Mesodermal cell (in vitro differentiated cells): Measurements from ENCODE around the gene MAP7D1.

Experiments
- H3K27ac ChIP-seq: 2 replicates; pipeline ENCODE4 v1.7.0; 2013; ENCODE audit warnings: mild to moderate bottlenecking, low read depth, low read length, moderate library complexity; ENCODE audit not compliant: severe bottlenecking
- H3K36me3 ChIP-seq: 2 replicates; pipeline ENCODE4 v1.7.1; 2013; ENCODE audit warnings: mild to moderate bottlenecking, low read length, moderate library complexity; ENCODE audit not compliant: control insufficient read depth, insufficient read depth
- H3K4me1 ChIP-seq: one replicate; pipeline ENCODE4 v1.7.1; 2013; ENCODE audit warnings: mild to moderate bottlenecking, low read length; ENCODE audit not compliant: insufficient read depth, control insufficient read depth, poor library complexity, severe bottlenecking
- H3K4me3 ChIP-seq: 2 replicates; pipeline ENCODE4 v1.7.0; 2013; ENCODE audit warnings: low read length, control low read depth, mild to moderate bottlenecking; ENCODE audit not compliant: insufficient read depth, poor library complexity, severe bottlenecking; ENCODE audit errors: extremely low read depth
- H3K9me3 ChIP-seq: 2 replicates; pipeline ENCODE4 v1.7.1; 2013; ENCODE audit warnings: mild to moderate bottlenecking, low read length, moderate library complexity; ENCODE audit not compliant: control insufficient read depth
- WGBS, 2 experiments: methylation state at CpG; one replicate each; pipeline ENCODE4 v1.1.5; 2013; ENCODE audit warnings: missing lambda C conversion rate in 2 of 2; ENCODE audit not compliant: insufficient coverage in 2 of 2; 5-methylcytosine and 5-hydroxymethylcytosine counted together

MAP7D1 gene

DNA sequence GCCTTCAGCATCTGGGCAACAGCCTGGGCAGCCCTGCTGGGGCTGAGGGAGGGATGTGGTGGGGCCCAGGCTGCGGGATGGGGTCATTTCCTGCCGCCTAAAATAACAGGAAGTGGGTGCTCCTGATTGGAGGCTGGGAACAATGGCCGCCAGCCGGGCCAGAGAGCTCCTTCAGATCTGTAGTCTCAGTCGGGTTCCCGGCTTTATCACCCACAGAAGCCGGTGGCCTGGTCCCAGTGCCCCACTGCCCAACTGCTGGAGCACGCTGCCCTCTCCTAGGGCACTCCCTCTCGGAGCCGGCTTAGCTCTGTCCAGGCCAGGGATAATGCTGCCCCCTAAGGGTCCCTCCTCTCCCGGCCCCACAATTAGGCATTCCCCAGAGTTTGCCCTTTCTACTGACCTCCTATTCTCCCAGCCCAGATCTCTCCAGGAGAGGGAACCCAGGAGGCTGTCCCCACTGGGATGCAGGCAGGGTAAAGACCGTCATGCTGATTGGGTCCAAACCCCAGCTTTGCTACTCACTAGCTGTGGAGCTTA is 5.1 kb downstream of the MAP7D1 start:
- WGBS, 2 experiments = 8 to 11% methylated on average over 7 to 11 of the region's 12 CpGs
- Histone ChIP-seq H3K36me3 (peaks cover 72% of the 10 kb centered on the region), H3K9me3 (no peaks in the 10 kb centered on the region), H3K4me1 (peaks cover 47% of the 10 kb centered on the region), H3K27ac (peak overlapping the region; percentile 84), H3K4me3 (peak overlapping the region; percentile 38)

- H3K4me3 ChIP-seq = peak overlapping the region; percentile 38
- H3K36me3 ChIP-seq = peaks cover 80% of the 10 kb centered on the region
- H3K4me1 ChIP-seq = peaks cover 50% of the 10 kb centered on the region
- H3K27ac ChIP-seq = peak overlapping the region; percentile 84
- WGBS, 2 experiments = 73 to 77% methylated on average over 12 to 13 of the region's 14 CpGs
- H3K9me3 ChIP-seq = no peaks in the 10 kb centered on the region
Measured at GRCh38 chr1:36161641-36162531, 5.9 kb downstream of the MAP7D1 start.

GRCh38 chr1:36162680-36163239 is 6.8 kb downstream of the MAP7D1 start:
- no peak overlapping the region for H3K27ac ChIP-seq
- H3K36me3 ChIP-seq = peaks cover 84% of the 10 kb centered on the region
- 90 to 100% methylated on average over 1 of the region's 1 CpG for WGBS, 2 experiments
- peaks cover 45% of the 10 kb centered on the region for H3K4me1 ChIP-seq
- no peak overlapping the region for H3K4me3 ChIP-seq
- no peaks in the 10 kb centered on the region for H3K9me3 ChIP-seq

DNA sequence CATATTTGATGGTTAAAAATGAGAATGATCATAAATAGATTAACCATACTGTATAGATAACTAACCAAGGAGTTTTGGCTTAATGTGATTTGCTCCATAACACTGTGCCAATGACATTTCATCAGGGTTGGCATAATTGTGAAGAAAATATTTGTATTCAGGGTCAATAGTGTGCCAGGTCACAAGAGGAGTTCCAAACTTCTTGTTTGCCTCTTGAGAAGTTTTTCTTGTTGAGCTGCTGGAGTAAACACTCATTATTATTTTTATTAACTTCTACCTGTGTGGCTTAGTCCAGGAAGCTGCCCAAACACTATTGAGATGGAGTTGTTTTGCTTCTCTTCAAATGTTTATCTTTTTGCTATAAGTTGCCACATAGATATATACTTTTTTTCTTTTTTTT is 7.5 kb downstream of the MAP7D1 start:
- H3K4me3 ChIP-seq = no peak overlapping the region
- H3K9me3 ChIP-seq = no peaks in the 10 kb centered on the region
- peaks cover 82% of the 10 kb centered on the region for H3K36me3 ChIP-seq
- no peak overlapping the region for H3K27ac ChIP-seq
- H3K4me1 ChIP-seq = peaks cover 38% of the 10 kb centered on the region

GRCh38 chr1:36164361-36164760 is 8.4 kb downstream of the MAP7D1 start:
- peaks cover 76% of the 10 kb centered on the region for H3K36me3 ChIP-seq
- H3K4me1 ChIP-seq = peaks cover 33% of the 10 kb centered on the region
- H3K9me3 ChIP-seq = no peaks in the 10 kb centered on the region
- no peak overlapping the region for H3K27ac ChIP-seq
- no peak overlapping the region for H3K4me3 ChIP-seq
- WGBS, 2 experiments = 100% methylated on average over 2 of the region's 2 CpGs

DNA sequence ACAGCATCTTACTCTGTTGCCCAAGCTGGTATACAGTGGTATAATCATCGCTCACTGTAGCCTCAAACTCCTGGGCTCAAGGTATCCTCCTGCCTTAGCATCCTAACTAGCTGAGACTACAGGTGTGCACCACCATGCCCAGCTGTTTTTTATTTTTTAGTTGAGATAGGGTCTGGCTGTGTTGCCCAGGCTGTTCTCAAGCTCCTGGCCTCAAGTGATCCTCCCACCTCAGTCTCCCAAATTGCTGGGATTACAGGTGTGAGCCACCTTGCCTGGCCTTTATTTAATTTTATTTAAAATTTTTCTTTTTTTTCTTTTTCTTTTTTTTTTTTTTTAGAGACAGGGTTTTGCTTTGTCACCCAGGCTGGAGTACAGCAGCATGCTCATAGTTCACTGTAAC is 9.2 kb downstream of the MAP7D1 start:
- Histone ChIP-seq H3K27ac (no peak overlapping the region), H3K4me1 (peaks cover 25% of the 10 kb centered on the region), H3K36me3 (peaks cover 76% of the 10 kb centered on the region), H3K4me3 (no peak overlapping the region), H3K9me3 (no peaks in the 10 kb centered on the region)
- WGBS, 2 experiments = 100% methylated on average over 1 of the region's 1 CpG; no CpG with 5 or more reads in 1 of the 2 experiments

DNA sequence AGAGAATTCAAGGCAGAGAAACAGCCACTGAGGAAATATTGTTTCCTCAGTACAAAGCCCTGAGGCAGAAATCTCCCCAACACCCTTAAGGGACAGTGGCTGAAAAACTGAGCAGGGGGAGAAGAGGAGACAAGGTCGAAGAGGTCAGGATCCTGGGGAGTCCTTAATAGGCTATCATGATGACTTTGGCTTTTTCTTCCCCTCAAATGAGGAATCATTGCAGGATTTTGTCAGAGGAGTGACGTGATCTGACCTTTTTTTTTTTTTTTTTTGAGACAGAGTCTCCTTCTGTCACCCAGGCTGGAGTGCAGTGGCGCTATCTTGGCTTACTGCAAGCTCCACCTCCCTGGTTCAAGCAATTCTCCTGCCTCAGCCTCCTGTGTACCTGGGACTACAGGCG is 10.2 kb downstream of the MAP7D1 start:
- Histone ChIP-seq H3K4me1 (peaks cover 19% of the 10 kb centered on the region), H3K36me3 (peaks cover 82% of the 10 kb centered on the region), H3K27ac (no peak overlapping the region), H3K4me3 (no peak overlapping the region), H3K9me3 (no peaks in the 10 kb centered on the region)
- WGBS, 2 experiments = 73 to 100% methylated on average over 1 to 3 of the region's 4 CpGs

- Histone ChIP-seq H3K27ac (no peak overlapping the region), H3K36me3 (peaks cover 82% of the 10 kb centered on the region), H3K4me3 (no peak overlapping the region), H3K9me3 (no peaks in the 10 kb centered on the region), H3K4me1 (peaks cover 18% of the 10 kb centered on the region)
- 95 to 97% methylated on average over 11 to 14 of the region's 15 CpGs for WGBS, 2 experiments
Measured at GRCh38 chr1:36166938-36167905, 11.3 kb downstream of the MAP7D1 start.

GRCh38 chr1:36168514-36168913 is 12.6 kb downstream of the MAP7D1 start:
- 100% methylated on average over 1 of the region's 3 CpGs for WGBS, 2 experiments
- H3K36me3 ChIP-seq = peaks cover 86% of the 10 kb centered on the region

DNA sequence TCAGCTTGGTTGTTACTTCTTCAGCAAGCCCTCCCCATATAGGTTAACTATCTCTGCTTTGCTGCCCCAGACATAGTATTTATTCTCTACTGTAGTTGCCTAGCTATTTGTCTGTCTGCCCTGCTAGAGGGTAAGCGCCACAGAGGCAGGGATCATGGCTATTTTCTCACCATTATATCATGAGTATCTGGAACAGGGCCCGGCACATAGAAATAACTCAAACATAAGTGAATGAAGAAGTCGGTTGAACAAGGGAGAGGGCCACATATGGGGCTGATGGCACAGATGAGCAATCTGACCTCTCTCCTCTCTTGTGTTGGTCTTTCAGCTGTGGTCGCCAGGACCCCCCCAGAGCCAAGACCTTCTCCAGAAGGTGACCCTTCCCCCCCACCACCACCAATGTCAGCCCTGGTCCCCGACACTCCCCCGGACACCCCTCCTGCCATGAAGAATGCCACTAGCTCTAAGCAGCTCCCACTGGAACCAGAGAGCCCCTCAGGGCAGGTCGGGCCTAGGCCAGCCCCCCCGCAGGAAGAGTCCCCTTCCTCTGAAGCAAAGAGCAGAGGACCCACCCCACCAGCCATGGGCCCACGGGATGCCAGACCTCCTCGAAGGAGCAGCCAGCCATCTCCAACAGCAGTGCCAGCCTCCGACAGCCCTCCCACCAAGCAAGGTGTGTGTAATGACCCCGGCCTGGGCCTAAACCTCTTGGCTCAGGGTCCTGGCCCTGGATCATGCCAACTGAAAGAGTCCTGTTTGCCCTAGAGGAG is 14.9 kb downstream of the MAP7D1 start:
- Histone ChIP-seq H3K9me3 (no peaks in the 10 kb centered on the region), H3K27ac (no peak overlapping the region), H3K4me1 (peaks cover 47% of the 10 kb centered on the region), H3K36me3 (peaks cover 89% of the 10 kb centered on the region), H3K4me3 (no peak overlapping the region)
- 95 to 98% methylated on average over 7 to 9 of the region's 12 CpGs for WGBS, 2 experiments

More at GRCh38 chr1:36168514-36168913, 12.6 kb downstream of the MAP7D1 start:
- no peak overlapping the region for H3K4me3 ChIP-seq
- no peaks in the 10 kb centered on the region for H3K9me3 ChIP-seq
- peaks cover 30% of the 10 kb centered on the region for H3K4me1 ChIP-seq
- no peak overlapping the region for H3K27ac ChIP-seq
